HEK293 (cell line): ENCODE data around the gene CYP2A6.
A peak's percentile ranks its signal among the peaks of the same experiment; 100 is the strongest.

Source experiments
- GFI1B ChIP-seq: fragments of 450-650 bp; formaldehyde crosslinking; IDR thresholded peaks from 2 replicates; pipeline ENCODE4 v1.5.1; 2016; ENCODE audit warnings: missing biosample characterization, missing genetic modification characterization
- GLI2 ChIP-seq: fragments of 450-650 bp; formaldehyde crosslinking; IDR thresholded peaks from 2 replicates; pipeline ENCODE4; 2017; ENCODE audit warnings: missing biosample characterization, missing genetic modification characterization, low read depth, borderline replicate concordance
- MYNN ChIP-seq: fragments of 450-650 bp; formaldehyde crosslinking; IDR thresholded peaks from 2 replicates; pipeline ENCODE4 v1.5.1; 2016; ENCODE audit warnings: missing biosample characterization, missing genetic modification characterization, borderline replicate concordance
- ZIC2 ChIP-seq: fragments of 450-650 bp; formaldehyde crosslinking; IDR thresholded peaks from 2 replicates; pipeline ENCODE4 v1.5.1; 2016; ENCODE audit warnings: missing biosample characterization, missing genetic modification characterization
- ZNF175 ChIP-seq: fragments of 450-650 bp; formaldehyde crosslinking; IDR thresholded peaks from 2 replicates; pipeline ENCODE4 v1.5.1; 2016; ENCODE audit warnings: missing biosample characterization, missing genetic modification characterization
- ZNF366 ChIP-seq: fragments of 450-650 bp; formaldehyde crosslinking; conservative IDR thresholded peaks from 2 replicates; pipeline ENCODE4 v1.5.1; 2016; ENCODE audit warnings: missing biosample characterization, missing genetic modification characterization
- ZNF544 ChIP-seq: fragments of 450-650 bp; formaldehyde crosslinking; IDR thresholded peaks from 2 replicates; pipeline ENCODE4 v1.5.0; 2017; ENCODE audit warnings: missing biosample characterization, missing genetic modification characterization
- ZNF776 ChIP-seq: fragments of 450-650 bp; formaldehyde crosslinking; IDR thresholded peaks from 2 replicates; pipeline ENCODE4 v1.5.0; 2017; ENCODE audit warnings: missing biosample characterization, missing genetic modification characterization, borderline replicate concordance
- ZNF785 ChIP-seq: fragments of 450-650 bp; formaldehyde crosslinking; IDR thresholded peaks from 2 replicates; pipeline ENCODE4 v1.5.1; 2016; ENCODE audit warnings: missing biosample characterization, missing genetic modification characterization
- ZNF791 ChIP-seq: fragments of 450-650 bp; formaldehyde crosslinking; IDR thresholded peaks from 2 replicates; pipeline ENCODE4 v1.5.1; 2016; ENCODE audit warnings: missing biosample characterization, missing genetic modification characterization
- ZNF843 ChIP-seq: fragments of 450-650 bp; formaldehyde crosslinking; IDR thresholded peaks from 2 replicates; pipeline ENCODE4 v1.5.1; 2016; ENCODE audit warnings: missing biosample characterization, missing genetic modification characterization
- TF ChIP-seq, protein P1 (sequence below): fragments of 450-650 bp; formaldehyde crosslinking; optimal IDR thresholded peaks from 2 replicates; pipeline ENCODE3; 2016; ENCODE audit warnings: missing biosample characterization, mild to moderate bottlenecking, missing genetic modification characterization
- TF ChIP-seq, protein P2 (sequence below): fragments of 450-650 bp; IDR thresholded peaks from 2 replicates; pipeline ENCODE4 v1.5.1; 2018; ENCODE audit warnings: missing biosample characterization, mild to moderate bottlenecking, missing genetic modification characterization
- TF ChIP-seq, protein P3 (sequence below): fragments of 450-650 bp; formaldehyde crosslinking; IDR thresholded peaks from 2 replicates; pipeline ENCODE4 v1.5.1; 2017; ENCODE audit warnings: missing biosample characterization, mild to moderate bottlenecking, missing genetic modification characterization, moderate library complexity
- TF ChIP-seq, protein P4 (sequence below): fragments of 450-650 bp; formaldehyde crosslinking; IDR thresholded peaks from 2 replicates; pipeline ENCODE4 v1.5.1; 2016; ENCODE audit warnings: missing biosample characterization, missing genetic modification characterization, low read depth
- TF ChIP-seq, protein P5 (sequence below): fragments of 450-650 bp; formaldehyde crosslinking; IDR thresholded peaks from 2 replicates; pipeline ENCODE4 v1.5.1; 2016; ENCODE audit warnings: missing biosample characterization, missing genetic modification characterization
- TF ChIP-seq, protein P6 (sequence below): fragments of 450-650 bp; formaldehyde crosslinking; IDR thresholded peaks from 2 replicates; pipeline ENCODE4 v1.5.1; 2017; ENCODE audit warnings: missing biosample characterization, missing genetic modification characterization
- TF ChIP-seq, protein P7 (sequence below): fragments of 450-650 bp; formaldehyde crosslinking; IDR thresholded peaks from 2 replicates; pipeline ENCODE4 v1.5.1; 2016; ENCODE audit warnings: missing biosample characterization, missing genetic modification characterization
- TF ChIP-seq, protein P8 (sequence below): fragments of 450-650 bp; formaldehyde crosslinking; IDR thresholded peaks from 2 replicates; pipeline ENCODE4 v1.5.1; 2017; ENCODE audit warnings: missing biosample characterization, missing genetic modification characterization
- TF ChIP-seq, protein P9 (sequence below): fragments of 450-650 bp; formaldehyde crosslinking; IDR thresholded peaks from 2 replicates; pipeline ENCODE4 v1.5.1; 2016; ENCODE audit warnings: missing biosample characterization, missing genetic modification characterization, low read depth
- TF ChIP-seq, protein P10 (sequence below): fragments of 450-650 bp; formaldehyde crosslinking; IDR thresholded peaks from 2 replicates; pipeline ENCODE4 v1.5.1; 2016; ENCODE audit warnings: missing biosample characterization, missing genetic modification characterization

Gene CYP2A6

DNA sequence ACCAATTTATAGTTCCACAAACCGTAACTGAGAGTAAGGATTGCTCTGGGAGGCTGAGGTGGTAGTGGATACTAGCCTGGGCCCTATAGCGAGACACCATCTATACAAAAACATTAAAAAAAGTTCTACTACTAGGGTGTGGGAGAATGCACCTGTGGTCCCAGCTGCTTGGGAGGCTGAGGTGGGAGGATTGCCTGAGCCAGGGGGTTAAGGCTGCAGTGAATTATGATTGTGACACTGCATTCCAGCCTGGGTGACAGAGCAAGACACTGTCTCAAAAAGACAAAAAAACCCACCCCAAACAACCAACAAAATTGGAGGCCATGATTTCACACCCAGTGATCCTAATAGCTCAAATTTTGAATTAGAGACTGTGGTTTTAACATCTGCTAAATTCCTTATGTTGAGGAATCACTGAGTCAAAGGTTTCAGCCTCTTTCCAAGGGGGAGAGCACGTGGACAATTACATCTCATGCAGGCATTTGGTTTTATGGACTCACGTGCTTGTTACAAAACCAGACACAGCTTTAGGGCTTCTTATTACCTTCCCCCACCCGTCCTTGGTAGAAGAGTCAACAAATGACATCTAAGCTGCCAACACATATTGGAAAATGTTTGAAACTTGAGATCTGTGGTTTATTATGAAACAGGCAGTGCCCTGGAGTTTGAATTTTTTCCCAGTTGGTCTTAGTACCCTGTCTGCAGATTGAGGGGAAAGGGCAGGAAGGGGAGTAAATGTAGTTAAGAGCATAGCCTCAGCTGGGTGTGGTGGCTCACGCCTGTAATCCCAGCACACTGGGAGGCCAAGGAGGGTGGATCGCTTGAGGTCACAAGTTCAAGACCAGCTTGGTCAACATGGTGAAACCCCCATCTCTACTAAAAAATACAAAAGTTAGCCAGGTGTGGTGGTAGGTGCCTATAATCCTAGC is 18.5 kb downstream of the CYP2A6 start (continued):
- TF ChIP-seq ZNF544, result no peak
- peak; percentile 95 for TF ChIP-seq MYNN (tag by site-specific recombination)
- TF ChIP-seq, protein P1, sequence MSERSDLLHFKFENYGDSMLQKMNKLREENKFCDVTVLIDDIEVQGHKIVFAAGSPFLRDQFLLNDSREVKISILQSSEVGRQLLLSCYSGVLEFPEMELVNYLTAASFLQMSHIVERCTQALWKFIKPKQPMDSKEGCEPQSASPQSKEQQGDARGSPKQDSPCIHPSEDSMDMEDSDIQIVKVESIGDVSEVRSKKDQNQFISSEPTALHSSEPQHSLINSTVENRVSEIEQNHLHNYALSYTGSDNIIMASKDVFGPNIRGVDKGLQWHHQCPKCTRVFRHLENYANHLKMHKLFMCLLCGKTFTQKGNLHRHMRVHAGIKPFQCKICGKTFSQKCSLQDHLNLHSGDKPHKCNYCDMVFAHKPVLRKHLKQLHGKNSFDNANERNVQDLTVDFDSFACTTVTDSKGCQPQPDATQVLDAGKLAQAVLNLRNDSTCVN (tag by site-specific recombination), result peak; percentile 30
- TF ChIP-seq, protein P2, sequence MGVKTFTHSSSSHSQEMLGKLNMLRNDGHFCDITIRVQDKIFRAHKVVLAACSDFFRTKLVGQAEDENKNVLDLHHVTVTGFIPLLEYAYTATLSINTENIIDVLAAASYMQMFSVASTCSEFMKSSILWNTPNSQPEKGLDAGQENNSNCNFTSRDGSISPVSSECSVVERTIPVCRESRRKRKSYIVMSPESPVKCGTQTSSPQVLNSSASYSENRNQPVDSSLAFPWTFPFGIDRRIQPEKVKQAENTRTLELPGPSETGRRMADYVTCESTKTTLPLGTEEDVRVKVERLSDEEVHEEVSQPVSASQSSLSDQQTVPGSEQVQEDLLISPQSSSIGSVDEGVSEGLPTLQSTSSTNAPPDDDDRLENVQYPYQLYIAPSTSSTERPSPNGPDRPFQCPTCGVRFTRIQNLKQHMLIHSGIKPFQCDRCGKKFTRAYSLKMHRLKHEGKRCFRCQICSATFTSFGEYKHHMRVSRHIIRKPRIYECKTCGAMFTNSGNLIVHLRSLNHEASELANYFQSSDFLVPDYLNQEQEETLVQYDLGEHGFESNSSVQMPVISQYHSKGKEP (tag by site-specific recombination), result peak; percentile 96; the same call in 1 of the 2 replicates
- no peak for TF ChIP-seq ZNF175
- TF ChIP-seq, protein P3, sequence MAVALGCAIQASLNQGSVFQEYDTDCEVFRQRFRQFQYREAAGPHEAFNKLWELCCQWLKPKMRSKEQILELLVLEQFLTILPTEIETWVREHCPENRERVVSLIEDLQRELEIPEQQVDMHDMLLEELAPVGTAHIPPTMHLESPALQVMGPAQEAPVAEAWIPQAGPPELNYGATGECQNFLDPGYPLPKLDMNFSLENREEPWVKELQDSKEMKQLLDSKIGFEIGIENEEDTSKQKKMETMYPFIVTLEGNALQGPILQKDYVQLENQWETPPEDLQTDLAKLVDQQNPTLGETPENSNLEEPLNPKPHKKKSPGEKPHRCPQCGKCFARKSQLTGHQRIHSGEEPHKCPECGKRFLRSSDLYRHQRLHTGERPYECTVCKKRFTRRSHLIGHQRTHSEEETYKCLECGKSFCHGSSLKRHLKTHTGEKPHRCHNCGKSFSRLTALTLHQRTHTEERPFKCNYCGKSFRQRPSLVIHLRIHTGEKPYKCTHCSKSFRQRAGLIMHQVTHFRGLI (tag by site-specific recombination), result peak; percentile 84; the same call in 1 of the 2 replicates
- peak; percentile 49 for TF ChIP-seq ZIC2 (tag by site-specific recombination)
- no peak for TF ChIP-seq ZNF791 (tag by site-specific recombination)
- TF ChIP-seq, protein P4, sequence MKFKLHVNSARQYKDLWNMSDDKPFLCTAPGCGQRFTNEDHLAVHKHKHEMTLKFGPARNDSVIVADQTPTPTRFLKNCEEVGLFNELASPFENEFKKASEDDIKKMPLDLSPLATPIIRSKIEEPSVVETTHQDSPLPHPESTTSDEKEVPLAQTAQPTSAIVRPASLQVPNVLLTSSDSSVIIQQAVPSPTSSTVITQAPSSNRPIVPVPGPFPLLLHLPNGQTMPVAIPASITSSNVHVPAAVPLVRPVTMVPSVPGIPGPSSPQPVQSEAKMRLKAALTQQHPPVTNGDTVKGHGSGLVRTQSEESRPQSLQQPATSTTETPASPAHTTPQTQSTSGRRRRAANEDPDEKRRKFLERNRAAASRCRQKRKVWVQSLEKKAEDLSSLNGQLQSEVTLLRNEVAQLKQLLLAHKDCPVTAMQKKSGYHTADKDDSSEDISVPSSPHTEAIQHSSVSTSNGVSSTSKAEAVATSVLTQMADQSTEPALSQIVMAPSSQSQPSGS, result peak; percentile 92
- TF ChIP-seq, protein P5, sequence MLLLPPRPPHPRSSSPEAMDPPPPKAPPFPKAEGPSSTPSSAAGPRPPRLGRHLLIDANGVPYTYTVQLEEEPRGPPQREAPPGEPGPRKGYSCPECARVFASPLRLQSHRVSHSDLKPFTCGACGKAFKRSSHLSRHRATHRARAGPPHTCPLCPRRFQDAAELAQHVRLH (tag by site-specific recombination), result peak; percentile 86
- TF ChIP-seq, protein P6, sequence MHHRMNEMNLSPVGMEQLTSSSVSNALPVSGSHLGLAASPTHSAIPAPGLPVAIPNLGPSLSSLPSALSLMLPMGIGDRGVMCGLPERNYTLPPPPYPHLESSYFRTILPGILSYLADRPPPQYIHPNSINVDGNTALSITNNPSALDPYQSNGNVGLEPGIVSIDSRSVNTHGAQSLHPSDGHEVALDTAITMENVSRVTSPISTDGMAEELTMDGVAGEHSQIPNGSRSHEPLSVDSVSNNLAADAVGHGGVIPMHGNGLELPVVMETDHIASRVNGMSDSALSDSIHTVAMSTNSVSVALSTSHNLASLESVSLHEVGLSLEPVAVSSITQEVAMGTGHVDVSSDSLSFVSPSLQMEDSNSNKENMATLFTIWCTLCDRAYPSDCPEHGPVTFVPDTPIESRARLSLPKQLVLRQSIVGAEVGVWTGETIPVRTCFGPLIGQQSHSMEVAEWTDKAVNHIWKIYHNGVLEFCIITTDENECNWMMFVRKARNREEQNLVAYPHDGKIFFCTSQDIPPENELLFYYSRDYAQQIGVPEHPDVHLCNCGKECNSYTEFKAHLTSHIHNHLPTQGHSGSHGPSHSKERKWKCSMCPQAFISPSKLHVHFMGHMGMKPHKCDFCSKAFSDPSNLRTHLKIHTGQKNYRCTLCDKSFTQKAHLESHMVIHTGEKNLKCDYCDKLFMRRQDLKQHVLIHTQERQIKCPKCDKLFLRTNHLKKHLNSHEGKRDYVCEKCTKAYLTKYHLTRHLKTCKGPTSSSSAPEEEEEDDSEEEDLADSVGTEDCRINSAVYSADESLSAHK, result peak; percentile 96
- TF ChIP-seq GFI1B (tag by site-specific recombination), result peak; percentile 72
- TF ChIP-seq, protein P7, sequence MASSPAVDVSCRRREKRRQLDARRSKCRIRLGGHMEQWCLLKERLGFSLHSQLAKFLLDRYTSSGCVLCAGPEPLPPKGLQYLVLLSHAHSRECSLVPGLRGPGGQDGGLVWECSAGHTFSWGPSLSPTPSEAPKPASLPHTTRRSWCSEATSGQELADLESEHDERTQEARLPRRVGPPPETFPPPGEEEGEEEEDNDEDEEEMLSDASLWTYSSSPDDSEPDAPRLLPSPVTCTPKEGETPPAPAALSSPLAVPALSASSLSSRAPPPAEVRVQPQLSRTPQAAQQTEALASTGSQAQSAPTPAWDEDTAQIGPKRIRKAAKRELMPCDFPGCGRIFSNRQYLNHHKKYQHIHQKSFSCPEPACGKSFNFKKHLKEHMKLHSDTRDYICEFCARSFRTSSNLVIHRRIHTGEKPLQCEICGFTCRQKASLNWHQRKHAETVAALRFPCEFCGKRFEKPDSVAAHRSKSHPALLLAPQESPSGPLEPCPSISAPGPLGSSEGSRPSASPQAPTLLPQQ (tag by site-specific recombination), result peak; percentile 93
- peak; percentile 98 for TF ChIP-seq ZNF843 (tag by site-specific recombination)
- no peak for TF ChIP-seq ZNF776
- TF ChIP-seq GLI2 (tag by site-specific recombination), result no peak; the same call in 1 of the 2 replicates
- TF ChIP-seq, protein P8, sequence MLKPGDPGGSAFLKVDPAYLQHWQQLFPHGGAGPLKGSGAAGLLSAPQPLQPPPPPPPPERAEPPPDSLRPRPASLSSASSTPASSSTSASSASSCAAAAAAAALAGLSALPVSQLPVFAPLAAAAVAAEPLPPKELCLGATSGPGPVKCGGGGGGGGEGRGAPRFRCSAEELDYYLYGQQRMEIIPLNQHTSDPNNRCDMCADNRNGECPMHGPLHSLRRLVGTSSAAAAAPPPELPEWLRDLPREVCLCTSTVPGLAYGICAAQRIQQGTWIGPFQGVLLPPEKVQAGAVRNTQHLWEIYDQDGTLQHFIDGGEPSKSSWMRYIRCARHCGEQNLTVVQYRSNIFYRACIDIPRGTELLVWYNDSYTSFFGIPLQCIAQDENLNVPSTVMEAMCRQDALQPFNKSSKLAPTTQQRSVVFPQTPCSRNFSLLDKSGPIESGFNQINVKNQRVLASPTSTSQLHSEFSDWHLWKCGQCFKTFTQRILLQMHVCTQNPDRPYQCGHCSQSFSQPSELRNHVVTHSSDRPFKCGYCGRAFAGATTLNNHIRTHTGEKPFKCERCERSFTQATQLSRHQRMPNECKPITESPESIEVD (tag by site-specific recombination), result no peak
- TF ChIP-seq, protein P9, sequence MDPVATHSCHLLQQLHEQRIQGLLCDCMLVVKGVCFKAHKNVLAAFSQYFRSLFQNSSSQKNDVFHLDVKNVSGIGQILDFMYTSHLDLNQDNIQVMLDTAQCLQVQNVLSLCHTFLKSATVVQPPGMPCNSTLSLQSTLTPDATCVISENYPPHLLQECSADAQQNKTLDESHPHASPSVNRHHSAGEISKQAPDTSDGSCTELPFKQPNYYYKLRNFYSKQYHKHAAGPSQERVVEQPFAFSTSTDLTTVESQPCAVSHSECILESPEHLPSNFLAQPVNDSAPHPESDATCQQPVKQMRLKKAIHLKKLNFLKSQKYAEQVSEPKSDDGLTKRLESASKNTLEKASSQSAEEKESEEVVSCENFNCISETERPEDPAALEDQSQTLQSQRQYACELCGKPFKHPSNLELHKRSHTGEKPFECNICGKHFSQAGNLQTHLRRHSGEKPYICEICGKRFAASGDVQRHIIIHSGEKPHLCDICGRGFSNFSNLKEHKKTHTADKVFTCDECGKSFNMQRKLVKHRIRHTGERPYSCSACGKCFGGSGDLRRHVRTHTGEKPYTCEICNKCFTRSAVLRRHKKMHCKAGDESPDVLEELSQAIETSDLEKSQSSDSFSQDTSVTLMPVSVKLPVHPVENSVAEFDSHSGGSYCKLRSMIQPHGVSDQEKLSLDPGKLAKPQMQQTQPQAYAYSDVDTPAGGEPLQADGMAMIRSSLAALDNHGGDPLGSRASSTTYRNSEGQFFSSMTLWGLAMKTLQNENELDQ (tag by site-specific recombination), result no peak
- TF ChIP-seq, protein P10, sequence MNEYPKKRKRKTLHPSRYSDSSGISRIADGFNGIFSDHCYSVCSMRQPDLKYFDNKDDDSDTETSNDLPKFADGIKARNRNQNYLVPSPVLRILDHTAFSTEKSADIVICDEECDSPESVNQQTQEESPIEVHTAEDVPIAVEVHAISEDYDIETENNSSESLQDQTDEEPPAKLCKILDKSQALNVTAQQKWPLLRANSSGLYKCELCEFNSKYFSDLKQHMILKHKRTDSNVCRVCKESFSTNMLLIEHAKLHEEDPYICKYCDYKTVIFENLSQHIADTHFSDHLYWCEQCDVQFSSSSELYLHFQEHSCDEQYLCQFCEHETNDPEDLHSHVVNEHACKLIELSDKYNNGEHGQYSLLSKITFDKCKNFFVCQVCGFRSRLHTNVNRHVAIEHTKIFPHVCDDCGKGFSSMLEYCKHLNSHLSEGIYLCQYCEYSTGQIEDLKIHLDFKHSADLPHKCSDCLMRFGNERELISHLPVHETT (tag by site-specific recombination), result peak; percentile 98
- no peak for TF ChIP-seq ZNF785 (tag by site-specific recombination)
- TF ChIP-seq ZNF366, result peak; percentile 99
